ENCODE results near the gene MRPL3. TPM values are rescaled to one million over a fixed set of nuclear protein-coding genes. Genes with fewer than 3 reads are reported as not detected.

Gene MRPL3
- total RNA-seq, 4 donors from 2014 or later: 45.6 to 125 (median 104) TPM

- intact Hi-C loops (cut with DNase I): no loop called here
- TF ChIP-seq POLR2A (IDR thresholded peaks at IDR 0.05): no peak
- TF ChIP-seq, protein P1, sequence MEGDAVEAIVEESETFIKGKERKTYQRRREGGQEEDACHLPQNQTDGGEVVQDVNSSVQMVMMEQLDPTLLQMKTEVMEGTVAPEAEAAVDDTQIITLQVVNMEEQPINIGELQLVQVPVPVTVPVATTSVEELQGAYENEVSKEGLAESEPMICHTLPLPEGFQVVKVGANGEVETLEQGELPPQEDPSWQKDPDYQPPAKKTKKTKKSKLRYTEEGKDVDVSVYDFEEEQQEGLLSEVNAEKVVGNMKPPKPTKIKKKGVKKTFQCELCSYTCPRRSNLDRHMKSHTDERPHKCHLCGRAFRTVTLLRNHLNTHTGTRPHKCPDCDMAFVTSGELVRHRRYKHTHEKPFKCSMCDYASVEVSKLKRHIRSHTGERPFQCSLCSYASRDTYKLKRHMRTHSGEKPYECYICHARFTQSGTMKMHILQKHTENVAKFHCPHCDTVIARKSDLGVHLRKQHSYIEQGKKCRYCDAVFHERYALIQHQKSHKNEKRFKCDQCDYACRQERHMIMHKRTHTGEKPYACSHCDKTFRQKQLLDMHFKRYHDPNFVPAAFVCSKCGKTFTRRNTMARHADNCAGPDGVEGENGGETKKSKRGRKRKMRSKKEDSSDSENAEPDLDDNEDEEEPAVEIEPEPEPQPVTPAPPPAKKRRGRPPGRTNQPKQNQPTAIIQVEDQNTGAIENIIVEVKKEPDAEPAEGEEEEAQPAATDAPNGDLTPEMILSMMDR (IDR thresholded peaks at IDR 0.05): no peak
These were observed 44.8 kb upstream of the MRPL3 start for GRCh38 chr3:131547585-131547984.

GRCh38 chr3:131546441-131546840 is 43.7 kb upstream of the MRPL3 start:
- TF ChIP-seq POLR2A (IDR thresholded peaks at IDR 0.05): no peak
- H3K4me3 ChIP-seq: no peak overlapping the region
- DNase-seq: no peak
- H3K4me1 ChIP-seq: peaks cover 0 to 21% (median 2%) of the 10 kb centered on the region in 3 donors
- no peak overlapping the region for H3K27ac ChIP-seq
- no peaks in the 10 kb centered on the region for H3K27me3 ChIP-seq
- intact Hi-C loops (cut with DNase I): no loop called here
- no peaks in the 10 kb centered on the region for H3K36me3 ChIP-seq
- no peaks in the 10 kb centered on the region for H3K9me3 ChIP-seq

More at GRCh38 chr3:131547585-131547984, 44.8 kb upstream of the MRPL3 start:
- peaks cover 0 to 22% (median 2%) of the 10 kb centered on the region in 3 donors for H3K4me1 ChIP-seq
- no peaks in the 10 kb centered on the region for H3K27me3 ChIP-seq
- WGBS, 2 donors: 78 to 86% methylated on average over 1 of the region's 1 CpG
- no peak overlapping the region for H3K4me3 ChIP-seq
- no peaks in the 10 kb centered on the region for H3K36me3 ChIP-seq
- H3K9me3 ChIP-seq: no peaks in the 10 kb centered on the region
- no peak overlapping the region for H3K27ac ChIP-seq
- DNase-seq: no peak

DNA sequence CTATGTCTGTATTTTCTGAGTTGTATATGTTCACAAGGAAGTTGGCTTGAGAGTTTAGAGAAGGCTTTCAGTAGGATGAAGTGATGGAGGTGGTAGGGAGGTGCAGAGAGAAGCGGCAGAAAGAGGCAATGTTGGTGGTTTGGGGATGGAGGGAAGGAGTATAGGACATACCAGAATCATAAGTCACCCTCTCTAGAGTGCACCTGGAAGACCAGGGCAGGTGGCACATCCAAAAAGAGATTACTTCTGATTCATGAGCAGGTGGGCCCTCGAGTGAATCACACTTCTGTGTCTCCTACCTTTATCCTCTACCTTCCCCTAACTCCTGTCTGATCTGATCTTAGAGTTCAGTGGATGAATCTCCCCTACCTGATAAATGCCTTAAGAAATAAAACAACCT is 41.8 kb upstream of the MRPL3 start:
- TF ChIP-seq, protein P1 (IDR thresholded peaks at IDR 0.05): no peak
- no peak for TF ChIP-seq POLR2A (IDR thresholded peaks at IDR 0.05)
- WGBS, 2 donors: 40 to 46% methylated on average over 2 of the region's 2 CpGs
- no peak for DNase-seq
- Histone ChIP-seq H3K4me3 (no peak overlapping the region), H3K27ac (no peak overlapping the region), H3K4me1 (peaks cover 0 to 8% (median 2%) of the 10 kb centered on the region in 3 donors), H3K9me3 (no peaks in the 10 kb centered on the region), H3K36me3 (no peaks in the 10 kb centered on the region), H3K27me3 (no peaks in the 10 kb centered on the region)
- intact Hi-C loops (cut with DNase I): no loop called here

- TF ChIP-seq, protein P1 (IDR thresholded peaks at IDR 0.05): no peak
- no peak for TF ChIP-seq POLR2A (IDR thresholded peaks at IDR 0.05)
- H3K27me3 ChIP-seq: no peaks in the 10 kb centered on the region
- no peaks in the 10 kb centered on the region for H3K9me3 ChIP-seq
- H3K36me3 ChIP-seq: no peaks in the 10 kb centered on the region
- DNase-seq: no peak
- H3K4me1 ChIP-seq: peaks cover 0 to 8% (median 2%) of the 10 kb centered on the region in 3 donors
- H3K27ac ChIP-seq: no peak overlapping the region
- intact Hi-C loops (cut with DNase I): no loop called here
- no peak overlapping the region for H3K4me3 ChIP-seq
These were observed 40.9 kb upstream of the MRPL3 start for GRCh38 chr3:131543714-131544113.

GRCh38 chr3:131541288-131541687 is 38.5 kb upstream of the MRPL3 start:
- no peaks in the 10 kb centered on the region for H3K36me3 ChIP-seq
- no peaks in the 10 kb centered on the region for H3K9me3 ChIP-seq
- DNase-seq: no peak
- no peak overlapping the region for H3K4me3 ChIP-seq
- peaks cover 0 to 2% (median 0%) of the 10 kb centered on the region in 4 donors for H3K27me3 ChIP-seq
- intact Hi-C loops (cut with DNase I): no loop called here
- no peak overlapping the region for H3K27ac ChIP-seq
- 75 to 89% methylated on average over 1 of the region's 1 CpG for WGBS, 2 donors
- TF ChIP-seq POLR2A (IDR thresholded peaks at IDR 0.05): no peak
- TF ChIP-seq, protein P1 (IDR thresholded peaks at IDR 0.05): no peak
- H3K4me1 ChIP-seq: peaks cover 0 to 8% (median 2%) of the 10 kb centered on the region in 3 donors

- Histone ChIP-seq H3K4me3 (no peak overlapping the region), H3K27ac (no peak overlapping the region), H3K27me3 (peaks cover 0 to 7% (median 0%) of the 10 kb centered on the region in 4 donors), H3K9me3 (no peaks in the 10 kb centered on the region), H3K36me3 (no peaks in the 10 kb centered on the region), H3K4me1 (peaks cover 0 to 8% (median 2%) of the 10 kb centered on the region in 3 donors)
- WGBS, 2 donors: 61 to 71% methylated on average over 2 of the region's 2 CpGs
- DNase-seq: no peak
- intact Hi-C loops (cut with DNase I): no loop called here
- TF ChIP-seq POLR2A (IDR thresholded peaks at IDR 0.05): no peak
- TF ChIP-seq, protein P1 (IDR thresholded peaks at IDR 0.05): no peak
These were observed 38.0 kb upstream of the MRPL3 start for GRCh38 chr3:131540821-131541220.
